ENCODE measurements around the gene STAG2.

Gene STAG2

GRCh38 chrX:123976706-123977316, 15.3 kb downstream of the STAG2 start:
- DNase-seq, result no peak

GRCh38 chrX:123983240-123983639, 21.7 kb downstream of the STAG2 start:
- DNase-seq, result no peak

GRCh38 chrX:123986377-123986776, 24.9 kb downstream of the STAG2 start:
- DNase-seq, result no peak

- no peak for DNase-seq
Observed at GRCh38 chrX:123988423-123989111, 27.1 kb downstream of the STAG2 start.

- DNase-seq, result no peak
Observed at GRCh38 chrX:123989235-123989634, 27.7 kb downstream of the STAG2 start.

GRCh38 chrX:123990169-123990568, 28.7 kb downstream of the STAG2 start:
- DNase-seq, result no peak

- no peak for DNase-seq
Observed at GRCh38 chrX:123990602-123991001, 29.1 kb downstream of the STAG2 start.

- DNase-seq, result no peak
Observed at GRCh38 chrX:123993326-123993725, 31.8 kb downstream of the STAG2 start.

GRCh38 chrX:123993904-123994635, 32.6 kb downstream of the STAG2 start:
- no peak for DNase-seq

- no peak for DNase-seq
Observed at GRCh38 chrX:123994730-123995129, 33.2 kb downstream of the STAG2 start.

- DNase-seq, result no peak
Observed at GRCh38 chrX:124001581-124001980, 40.1 kb downstream of the STAG2 start.

GRCh38 chrX:124005228-124005627, 43.7 kb downstream of the STAG2 start:
- DNase-seq, result no peak

- DNase-seq, result no peak
Observed at GRCh38 chrX:124010157-124010556, 48.7 kb downstream of the STAG2 start.

GRCh38 chrX:124010566-124010965, 49.1 kb downstream of the STAG2 start:
- DNase-seq, result no peak

- DNase-seq, result no peak
Observed at GRCh38 chrX:124015721-124016120, 54.2 kb downstream of the STAG2 start.

GRCh38 chrX:124016825-124017224, 55.3 kb downstream of the STAG2 start:
- DNase-seq, result no peak

- DNase-seq, result no peak
Observed at GRCh38 chrX:124018023-124018422, 56.5 kb downstream of the STAG2 start.

- DNase-seq, result no peak
Observed at GRCh38 chrX:124023838-124024238, 62.3 kb downstream of the STAG2 start.

GRCh38 chrX:124026529-124026928, 65.0 kb downstream of the STAG2 start:
- no peak for DNase-seq

GRCh38 chrX:124028182-124028581, 66.7 kb downstream of the STAG2 start:
- DNase-seq, result no peak

GRCh38 chrX:124030520-124030919, 69.0 kb downstream of the STAG2 start:
- DNase-seq, result no peak

GRCh38 chrX:124033821-124034220, 72.3 kb downstream of the STAG2 start:
- no peak for DNase-seq

- no peak for DNase-seq
Observed at GRCh38 chrX:124035657-124036056, 74.2 kb downstream of the STAG2 start.

GRCh38 chrX:124042042-124042441, 80.5 kb downstream of the STAG2 start:
- no peak for DNase-seq
